WTC11 (cell line): ENCODE data around the gene CD2BP2. TPM values are rescaled to one million over a fixed set of nuclear protein-coding genes. Genes with fewer than 3 reads are reported as not detected.
"Not testable (repeated sequence)": the region's sequence is repeated elsewhere in the genome, so short reads cannot be mapped to it uniquely, and the experiment has no call there.

Experiments used
- ATAC-seq: fragments of 200-7000 bp; cut with Tn5 transposase; 2 replicates; pipeline ENCODE4 v1.10.0; 2021; ENCODE audit warnings: mild to moderate bottlenecking, moderate library complexity
- CTCF ChIA-PET: fragments of 300-600 bp; sonication (Branson Sonifier 250); formaldehyde crosslinking; loops from one replicate; lab custom pipeline; 2021; ENCODE audit warnings: antibody characterized with exemption; lab: Charles Lee
- POLR2A ChIA-PET: fragments of 350-600 bp; sonication (Branson Sonifier 250); formaldehyde crosslinking; loops from one replicate; lab custom pipeline; 2021; ENCODE audit warnings: antibody characterized with exemption; lab: Charles Lee
- DNase-seq: peaks from one replicate; pipeline ENCODE4 v3.0.0; 2021; ENCODE audit warnings: low spot score
- H3K27ac Mint-ChIP-seq: 2 replicates; pipeline ENCODE4 v1.8.0; 2021; ENCODE audit warnings: mixed read lengths
- H3K27me3 Mint-ChIP-seq: 2 replicates; pipeline ENCODE4 v1.8.0; 2021; ENCODE audit warnings: low read depth, mild to moderate bottlenecking, moderate library complexity, mixed read lengths
- H3K36me3 Mint-ChIP-seq: 2 replicates; pipeline ENCODE4 v1.8.0; 2021; ENCODE audit warnings: mixed read lengths
- H3K4me1 Mint-ChIP-seq: 2 replicates; pipeline ENCODE4 v1.8.0; 2022; ENCODE audit warnings: mixed read lengths
- H3K4me3 Mint-ChIP-seq: 2 replicates; pipeline ENCODE4 v1.8.0; 2021; ENCODE audit warnings: mild to moderate bottlenecking, moderate library complexity, mixed read lengths
- H3K9me3 Mint-ChIP-seq: 2 replicates; pipeline ENCODE4 v1.8.0; 2021; ENCODE audit warnings: mixed read lengths
- ERG ChIP-seq: fragments of 250-450 bp; sonication (Bioruptor Pico); IDR thresholded peaks from 2 replicates; pipeline ENCODE4 v1.8.0; 2021; ENCODE audit warnings: mild to moderate bottlenecking
- ESRRA ChIP-seq: sonication (generic); formaldehyde crosslinking; IDR thresholded peaks from 2 replicates; pipeline ENCODE4 v1.8.1; 2022; ENCODE audit warnings: mild to moderate bottlenecking, missing genetic modification reagents, borderline replicate concordance
- ETV6 ChIP-seq: sonication (generic); formaldehyde crosslinking; IDR thresholded peaks from 2 replicates; pipeline ENCODE4 v1.8.1; 2022; ENCODE audit warnings: mild to moderate bottlenecking, missing genetic modification reagents
- GABPB1 ChIP-seq: sonication (generic); formaldehyde crosslinking; IDR thresholded peaks from 2 replicates; pipeline ENCODE4 v1.8.1; 2023; ENCODE audit warnings: mild to moderate bottlenecking, missing genetic modification reagents
- JUN ChIP-seq: sonication (generic); formaldehyde crosslinking; IDR thresholded peaks from 2 replicates; pipeline ENCODE4 v1.8.0; 2023; ENCODE audit warnings: mild to moderate bottlenecking, missing genetic modification reagents
- KAT7 ChIP-seq: sonication (generic); formaldehyde crosslinking; IDR thresholded peaks from 2 replicates; pipeline ENCODE4 v1.8.1; 2023; ENCODE audit warnings: missing genetic modification reagents, mild to moderate bottlenecking, borderline replicate concordance
- MLX ChIP-seq: sonication (generic); formaldehyde crosslinking; IDR thresholded peaks from 2 replicates; pipeline ENCODE4 v1.8.1; 2023; ENCODE audit warnings: mild to moderate bottlenecking, missing genetic modification reagents, moderate library complexity
- NFATC4 ChIP-seq: fragments of 250-450 bp; sonication (Bioruptor Pico); IDR thresholded peaks from 2 replicates; pipeline ENCODE4 v1.9.0; 2021; ENCODE audit warnings: mild to moderate bottlenecking
- OVOL2 ChIP-seq: fragments of 250-450 bp; sonication (Bioruptor Pico); IDR thresholded peaks from 2 replicates; pipeline ENCODE4 v1.9.0; 2021; ENCODE audit warnings: mild to moderate bottlenecking, borderline replicate concordance
- RELA ChIP-seq: sonication (generic); formaldehyde crosslinking; IDR thresholded peaks from 2 replicates; pipeline ENCODE4 v1.8.1; 2022; ENCODE audit warnings: missing genetic modification reagents, mild to moderate bottlenecking, borderline replicate concordance
- TCF7 ChIP-seq: sonication (generic); formaldehyde crosslinking; IDR thresholded peaks from 2 replicates; pipeline ENCODE4 v1.8.0; 2022; ENCODE audit warnings: mild to moderate bottlenecking, low read depth, missing genetic modification reagents, moderate library complexity
- ZBTB21 ChIP-seq: sonication (generic); formaldehyde crosslinking; IDR thresholded peaks from 2 replicates; pipeline ENCODE4 v1.8.1; 2023; ENCODE audit warnings: mild to moderate bottlenecking, missing genetic modification reagents, borderline replicate concordance
- ZBTB43 ChIP-seq: sonication (generic); formaldehyde crosslinking; IDR thresholded peaks from 2 replicates; pipeline ENCODE4 v1.8.1; 2023; ENCODE audit warnings: mild to moderate bottlenecking, missing genetic modification reagents
- ZNF219 ChIP-seq: sonication (generic); formaldehyde crosslinking; IDR thresholded peaks from 2 replicates; pipeline ENCODE4 v1.8.0; 2023; ENCODE audit warnings: missing genetic modification reagents, mild to moderate bottlenecking, borderline replicate concordance
- ZNF232 ChIP-seq: sonication (generic); formaldehyde crosslinking; IDR thresholded peaks from 2 replicates; pipeline ENCODE4 v1.8.0; 2022; ENCODE audit warnings: mild to moderate bottlenecking, missing genetic modification reagents
- ZNF263 ChIP-seq: sonication (generic); formaldehyde crosslinking; IDR thresholded peaks from 2 replicates; pipeline ENCODE4 v1.8.1; 2022; ENCODE audit warnings: low read depth, mild to moderate bottlenecking, moderate library complexity, missing genetic modification reagents
- ZNF416 ChIP-seq: fragments of 250-450 bp; sonication (Bioruptor Pico); IDR thresholded peaks from 2 replicates; pipeline ENCODE4 v1.9.0; 2021; ENCODE audit warnings: mild to moderate bottlenecking, inconsistent platforms
- ZNF512 ChIP-seq: sonication (generic); formaldehyde crosslinking; IDR thresholded peaks from 2 replicates; pipeline ENCODE4 v1.8.1; 2022; ENCODE audit warnings: missing genetic modification reagents, borderline replicate concordance
- ZNF671 ChIP-seq: fragments of 250-450 bp; sonication (Bioruptor Pico); IDR thresholded peaks from 2 replicates; pipeline ENCODE4 v1.8.0; 2021; ENCODE audit warnings: mild to moderate bottlenecking
- total RNA-seq: library from RNA; stranded (reverse); gene quantifications from 3 replicates; pipeline ENCODE4 v1.2.3, GENCODE V29; 2021

CD2BP2 gene
- total RNA-seq, 1 experiment from 2014 or later = 56.6 TPM

- ChIA-PET POLR2A (interaction anchor here (0.7 kb wide), 1 partner anchor 14 kb away, joined by 7 read pairs; no protein-coding TSS in a partner anchor), CTCF (interaction anchor here (0.6 kb wide), 1 partner anchor 22 kb away, joined by 3 read pairs; no protein-coding TSS in a partner anchor)
- ATAC-seq, H3K9me3 Mint-ChIP-seq, H3K27me3 Mint-ChIP-seq, H3K27ac Mint-ChIP-seq, H3K4me3 Mint-ChIP-seq, H3K36me3 Mint-ChIP-seq, DNase-seq, H3K4me1 Mint-ChIP-seq: not testable (repeated sequence)
Measured at GRCh38 chr16:30341971-30342370, 13.1 kb downstream of the CD2BP2 start.

- H3K36me3 Mint-ChIP-seq = no peaks in the 10 kb centered on the region
- H3K27me3 Mint-ChIP-seq = no peaks in the 10 kb centered on the region
- ChIA-PET CTCF (interaction anchor here (0.7 kb wide), 1 partner anchor 55 kb away, joined by 3 read pairs; no protein-coding TSS in a partner anchor), POLR2A (interaction anchor here (0.6 kb wide), 1 partner anchor 442 kb away, joined by 10 read pairs; no protein-coding TSS in a partner anchor)
- no peak for ATAC-seq
- H3K9me3 Mint-ChIP-seq = peaks cover 5% of the 10 kb centered on the region; the same call in 1 of the 2 replicates
- H3K27ac Mint-ChIP-seq = no peak overlapping the region
- peaks cover 10% of the 10 kb centered on the region for H3K4me1 Mint-ChIP-seq
- no peak for TF ChIP-seq MLX (CRISPR knock-in tag)
- TF ChIP-seq JUN (CRISPR knock-in tag) = no peak
- TF ChIP-seq KAT7 (CRISPR knock-in tag) = no peak
- TF ChIP-seq ZBTB43 = no peak
- no peak for TF ChIP-seq ZNF232 (CRISPR knock-in tag)
- TF ChIP-seq ZNF671 = no peak
- no peak for TF ChIP-seq OVOL2
- no peak for TF ChIP-seq ZNF512
- no peak for TF ChIP-seq ETV6 (CRISPR knock-in tag)
- TF ChIP-seq RELA = no peak
- no peak for TF ChIP-seq ZNF219 (CRISPR knock-in tag)
- TF ChIP-seq GABPB1 (CRISPR knock-in tag) = no peak
- TF ChIP-seq ZBTB21 (CRISPR knock-in tag) = no peak
- TF ChIP-seq NFATC4 (CRISPR knock-in tag) = no peak
- TF ChIP-seq ZNF263 (CRISPR knock-in tag) = no peak
- no peak for TF ChIP-seq ESRRA (CRISPR knock-in tag)
- TF ChIP-seq TCF7 (CRISPR knock-in tag) = no peak
- TF ChIP-seq ZNF416 = no peak
- TF ChIP-seq ERG (CRISPR knock-in tag) = no peak
- H3K4me3 Mint-ChIP-seq = no peak overlapping the region
- DNase-seq = no peak
Measured at GRCh38 chr16:30340621-30341020, 14.5 kb downstream of the CD2BP2 start.

GRCh38 chr16:30338715-30339114 is 16.4 kb downstream of the CD2BP2 start:
- CTCF ChIA-PET = not testable (repeated sequence)

GRCh38 chr16:30337964-30338357 is 17.1 kb downstream of the CD2BP2 start:
- peaks cover 12% of the 10 kb centered on the region for H3K4me1 Mint-ChIP-seq
- CTCF ChIA-PET, DNase-seq, H3K27me3 Mint-ChIP-seq, H3K4me3 Mint-ChIP-seq, ATAC-seq, POLR2A ChIA-PET, H3K36me3 Mint-ChIP-seq, H3K9me3 Mint-ChIP-seq, H3K27ac Mint-ChIP-seq: not testable (repeated sequence)

More at GRCh38 chr16:30338715-30339114, 16.4 kb downstream of the CD2BP2 start:
- ATAC-seq, H3K27ac Mint-ChIP-seq, H3K9me3 Mint-ChIP-seq, POLR2A ChIA-PET, H3K36me3 Mint-ChIP-seq, H3K27me3 Mint-ChIP-seq, DNase-seq, H3K4me3 Mint-ChIP-seq: not testable (repeated sequence)
- H3K4me1 Mint-ChIP-seq = peaks cover 12% of the 10 kb centered on the region
